A172 (cell line): Measurements from ENCODE around the gene FGF1. TPM values are rescaled to one million over a fixed set of nuclear protein-coding genes. Genes with fewer than 3 reads are reported as not detected.

Experiments
- DNase-seq: peaks from one replicate; pipeline ENCODE4 v3.0.0-alpha.2; 2015; ENCODE audit warnings: low spot score
- total RNA-seq: library from RNA; depleted of rRNA; stranded (reverse); fragments of >200 nt; shearing (Covaris generic); gene quantifications from 2 replicates; pipeline ENCODE4 v1.2.3, GENCODE V29; 2014

Gene FGF1
- total RNA-seq, 1 experiment from 2014 or later = 1.2 TPM

- DNase-seq = no peak
Measured at GRCh38 chr5:142585451-142585850, 100.4 kb downstream of the FGF1 start.

- DNase-seq = no peak
Measured at GRCh38 chr5:142584891-142585290, 101.0 kb downstream of the FGF1 start.

- no peak for DNase-seq
Measured at GRCh38 chr5:142578161-142578830, 107.6 kb downstream of the FGF1 start.

GRCh38 chr5:142576804-142577203 is 109.1 kb downstream of the FGF1 start:
- no peak for DNase-seq

- no peak for DNase-seq
Measured at GRCh38 chr5:142576303-142576702, 109.6 kb downstream of the FGF1 start.

- no peak for DNase-seq
Measured at GRCh38 chr5:142572006-142572405, 113.9 kb downstream of the FGF1 start.

GRCh38 chr5:142571371-142571770 is 114.5 kb downstream of the FGF1 start:
- DNase-seq = no peak

- no peak for DNase-seq
Measured at GRCh38 chr5:142569905-142570304, 116.0 kb downstream of the FGF1 start.

GRCh38 chr5:142568996-142569335 is 116.9 kb downstream of the FGF1 start:
- DNase-seq = no peak

GRCh38 chr5:142568283-142568995 is 117.5 kb downstream of the FGF1 start:
- DNase-seq = no peak

- no peak for DNase-seq
Measured at GRCh38 chr5:142561486-142562097, 124.3 kb downstream of the FGF1 start.

GRCh38 chr5:142561029-142561428 is 124.9 kb downstream of the FGF1 start:
- DNase-seq = no peak

- no peak for DNase-seq
Measured at GRCh38 chr5:142552107-142552506, 133.8 kb downstream of the FGF1 start.

- peak; percentile 66 for DNase-seq
Measured at GRCh38 chr5:142551338-142552067, 134.4 kb downstream of the FGF1 start.

GRCh38 chr5:142550471-142550870 is 135.4 kb downstream of the FGF1 start:
- no peak for DNase-seq

GRCh38 chr5:142549834-142550233 is 136.1 kb downstream of the FGF1 start:
- DNase-seq = no peak

GRCh38 chr5:142548739-142549275 is 137.1 kb downstream of the FGF1 start:
- DNase-seq = peak; percentile 95

- no peak for DNase-seq
Measured at GRCh38 chr5:142547445-142548380, 138.2 kb downstream of the FGF1 start.

- no peak for DNase-seq
Measured at GRCh38 chr5:142545650-142546322, 140.1 kb downstream of the FGF1 start.

- DNase-seq = no peak
Measured at GRCh38 chr5:142544946-142545649, 140.8 kb downstream of the FGF1 start.
